HepG2 (cell line): Measurements from ENCODE around the gene GFY. TPM values are rescaled to one million over a fixed set of nuclear protein-coding genes. Genes with fewer than 3 reads are reported as not detected.

Source experiments
- KDM5B ChIP-seq: sonication (generic); formaldehyde crosslinking; IDR thresholded peaks from 2 replicates; pipeline ENCODE4 v1.4.0; 2020; ENCODE audit warnings: missing genetic modification reagents, mild to moderate bottlenecking, borderline replicate concordance
- NR1H2 ChIP-seq: sonication (generic); formaldehyde crosslinking; IDR thresholded peaks from 2 replicates; pipeline ENCODE4 v1.8.1; 2022; ENCODE audit warnings: low read depth, missing genetic modification reagents, borderline replicate concordance
- NR2C2 ChIP-seq: sonication (generic); formaldehyde crosslinking; IDR thresholded peaks from 2 replicates; pipeline ENCODE4 v1.4.0; 2020; ENCODE audit warnings: missing genetic modification reagents, mild to moderate bottlenecking, moderate library complexity, borderline replicate concordance
- PAXIP1 ChIP-seq: sonication (generic); formaldehyde crosslinking; conservative IDR thresholded peaks from 2 replicates; pipeline ENCODE4 v1.4.0; 2020; ENCODE audit warnings: mild to moderate bottlenecking, missing genetic modification reagents, moderate library complexity
- TBP ChIP-seq: sonication (generic); formaldehyde crosslinking; IDR thresholded peaks from 2 replicates; pipeline ENCODE4 v1.5.0; 2020; ENCODE audit warnings: missing genetic modification reagents
- ZNF556 ChIP-seq: sonication (generic); formaldehyde crosslinking; IDR thresholded peaks from 2 replicates; pipeline ENCODE4 v1.4.0; 2020; ENCODE audit warnings: mild to moderate bottlenecking, missing genetic modification reagents, borderline replicate concordance
- ZNF629 ChIP-seq: sonication (generic); formaldehyde crosslinking; conservative IDR thresholded peaks from 2 replicates; pipeline ENCODE4 v1.5.0; 2020; ENCODE audit warnings: missing genetic modification reagents
- ZZZ3 ChIP-seq: sonication (generic); formaldehyde crosslinking; IDR thresholded peaks from 2 replicates; pipeline ENCODE4 v1.4.0; 2020; ENCODE audit warnings: missing genetic modification reagents, mild to moderate bottlenecking, borderline replicate concordance
- polyA plus RNA-seq, 8 experiments: library from polyadenylated mRNA; depleted of rRNA in 3 of 8; stranded (reverse) in 7 of 8; unstranded in 1 of 8; fragments of >200 nt; fragmentation: Illumina TruSeq in 4 of 8; extraction: Trizol in 4 of 8; gene quantifications; 2 replicates each; pipeline versions ENCODE4 v1.2.1 to v1.2.3, GENCODE V29; 2011 to 2016; ENCODE audit warnings: low read depth in 4 of 8, missing spikeins in 1 of 8, mixed read lengths in 1 of 8; ENCODE audit not compliant: insufficient read depth in 1 of 8
- total RNA-seq, 5 experiments: library from RNA; depleted of rRNA; stranded (reverse); fragments of >200 nt; fragmentation: Illumina TruSeq; extraction: Trizol; gene quantifications; 2 replicates each; pipeline ENCODE4 v1.2.3, GENCODE V29; 2016; ENCODE audit warnings: low read depth in 1 of 5
- TF ChIP-seq, protein P1 (sequence below): sonication (generic); formaldehyde crosslinking; IDR thresholded peaks from 2 replicates; pipeline ENCODE4 v1.9.0; 2021; ENCODE audit warnings: missing genetic modification reagents, mild to moderate bottlenecking, borderline replicate concordance
- TF ChIP-seq, protein P2 (sequence below): sonication (generic); formaldehyde crosslinking; conservative IDR thresholded peaks from 2 replicates; pipeline ENCODE4 v1.4.0; 2020; ENCODE audit warnings: missing genetic modification reagents

GFY gene
- total and polyA plus RNA-seq, 2 of the 13 experiments (the other 11 are each of a cell fraction or from before 2014, with no cell fraction given) = not detected

DNA sequence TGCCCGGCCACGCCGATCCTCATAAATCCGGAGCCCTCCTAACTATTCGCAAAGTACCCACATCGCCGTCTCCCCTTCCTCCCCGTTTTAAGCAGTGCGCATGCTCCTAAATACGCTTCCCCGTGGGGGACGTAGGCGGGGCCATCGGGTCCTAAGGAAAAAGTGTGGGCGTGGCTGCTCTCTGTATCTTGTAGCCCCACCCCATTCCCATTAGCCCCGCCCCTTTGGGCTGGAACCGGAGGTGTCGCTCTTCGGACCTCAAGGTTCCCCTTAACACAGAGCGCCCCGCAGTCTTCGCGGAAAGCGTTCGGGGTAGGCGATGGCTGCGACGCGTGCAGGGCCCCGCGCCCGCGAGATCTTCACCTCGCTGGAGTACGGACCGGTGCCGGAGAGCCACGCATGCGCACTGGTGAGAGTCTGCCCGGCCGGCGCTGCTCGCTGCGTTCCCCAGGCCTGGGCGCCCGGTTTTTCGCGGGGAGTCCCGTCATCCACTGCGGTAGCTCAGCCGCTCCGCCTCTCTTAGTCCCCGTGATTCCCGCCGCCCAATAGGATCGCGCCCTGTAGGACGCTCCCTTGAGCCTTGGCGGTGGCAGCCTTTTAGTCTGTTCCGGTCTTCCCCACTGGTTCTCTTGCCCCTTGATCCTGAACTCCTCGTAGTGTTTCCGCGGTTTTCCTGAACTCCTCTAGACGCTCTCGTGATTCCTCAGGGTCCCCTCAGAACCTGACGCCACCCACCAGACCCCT, 28.0 kb downstream of the GFY start, which contains the start of gene ALDH16A1 (continued):
- TF ChIP-seq PAXIP1 (CRISPR knock-in tag) (0 out of 2 replicates have a peak, but pooled peaks have one; percentile 27), ZNF556 (CRISPR knock-in tag) (no peak), KDM5B (CRISPR knock-in tag) (peak; percentile 66; the same call in 1 of the 2 replicates), NR2C2 (CRISPR knock-in tag) (0 out of 2 replicates have a peak, but pooled peaks have one; percentile 10), TBP (CRISPR knock-in tag) (no peak), ZZZ3 (no peak; the same call in 1 of the 2 replicates), NR1H2 (no peak), ZNF629 (CRISPR knock-in tag) (no peak)
- TF ChIP-seq, protein P1, sequence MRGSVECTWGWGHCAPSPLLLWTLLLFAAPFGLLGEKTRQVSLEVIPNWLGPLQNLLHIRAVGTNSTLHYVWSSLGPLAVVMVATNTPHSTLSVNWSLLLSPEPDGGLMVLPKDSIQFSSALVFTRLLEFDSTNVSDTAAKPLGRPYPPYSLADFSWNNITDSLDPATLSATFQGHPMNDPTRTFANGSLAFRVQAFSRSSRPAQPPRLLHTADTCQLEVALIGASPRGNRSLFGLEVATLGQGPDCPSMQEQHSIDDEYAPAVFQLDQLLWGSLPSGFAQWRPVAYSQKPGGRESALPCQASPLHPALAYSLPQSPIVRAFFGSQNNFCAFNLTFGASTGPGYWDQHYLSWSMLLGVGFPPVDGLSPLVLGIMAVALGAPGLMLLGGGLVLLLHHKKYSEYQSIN = no peak
- TF ChIP-seq, protein P2, sequence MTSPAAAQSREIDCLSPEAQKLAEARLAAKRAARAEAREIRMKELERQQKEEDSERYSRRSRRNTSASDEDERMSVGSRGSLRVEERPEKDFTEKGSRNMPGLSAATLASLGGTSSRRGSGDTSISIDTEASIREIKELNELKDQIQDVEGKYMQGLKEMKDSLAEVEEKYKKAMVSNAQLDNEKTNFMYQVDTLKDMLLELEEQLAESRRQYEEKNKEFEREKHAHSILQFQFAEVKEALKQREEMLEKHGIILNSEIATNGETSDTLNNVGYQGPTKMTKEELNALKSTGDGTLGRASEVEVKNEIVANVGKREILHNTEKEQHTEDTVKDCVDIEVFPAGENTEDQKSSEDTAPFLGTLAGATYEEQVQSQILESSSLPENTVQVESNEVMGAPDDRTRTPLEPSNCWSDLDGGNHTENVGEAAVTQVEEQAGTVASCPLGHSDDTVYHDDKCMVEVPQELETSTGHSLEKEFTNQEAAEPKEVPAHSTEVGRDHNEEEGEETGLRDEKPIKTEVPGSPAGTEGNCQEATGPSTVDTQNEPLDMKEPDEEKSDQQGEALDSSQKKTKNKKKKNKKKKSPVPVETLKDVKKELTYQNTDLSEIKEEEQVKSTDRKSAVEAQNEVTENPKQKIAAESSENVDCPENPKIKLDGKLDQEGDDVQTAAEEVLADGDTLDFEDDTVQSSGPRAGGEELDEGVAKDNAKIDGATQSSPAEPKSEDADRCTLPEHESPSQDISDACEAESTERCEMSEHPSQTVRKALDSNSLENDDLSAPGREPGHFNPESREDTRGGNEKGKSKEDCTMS = no peak
